Urinary bladder (tissue), 4 donors: ENCODE results near the gene SMIM36. TPM values are rescaled to one million over a fixed set of nuclear protein-coding genes. Genes with fewer than 3 reads are reported as not detected.
"Not testable (repeated sequence)": the region's sequence is repeated elsewhere in the genome, so short reads cannot be mapped to it uniquely, and the experiment has no call there.

ENCODE experiments used
- DNase-seq: peaks from one replicate; pipeline ENCODE4 v3.0.0-alpha.2; 2015; ENCODE audit errors: extremely low spot score
- H3K27ac ChIP-seq: one replicate; pipeline ENCODE4 v1.5.1; 2013; ENCODE audit warnings: low read depth, mild to moderate bottlenecking, moderate library complexity
- H3K36me3 ChIP-seq: one replicate; pipeline ENCODE4 v1.6.1; 2013; ENCODE audit warnings: mild to moderate bottlenecking, moderate library complexity; ENCODE audit not compliant: insufficient read depth
- H3K4me1 ChIP-seq: one replicate; pipeline ENCODE4 v1.6.1; 2013; ENCODE audit warnings: mild to moderate bottlenecking, moderate library complexity; ENCODE audit not compliant: insufficient read depth
- H3K4me3 ChIP-seq: one replicate; pipeline ENCODE4 v1.5.1; 2013; ENCODE audit warnings: low read depth, low read length
- WGBS: extraction: QIAGEN DNeasy Blood & Tissue Kit; methylation state at CpG from one replicate; pipeline ENCODE4 v1.1.7; 2013; 5-methylcytosine and 5-hydroxymethylcytosine counted together
- polyA plus RNA-seq: library from polyadenylated mRNA; stranded (reverse); fragments of 200-250 nt; gene quantifications from one replicate; pipeline ENCODE4 v1.2.3, GENCODE V29; 2013
- total RNA-seq: library from RNA; depleted of rRNA; stranded (reverse); fragments of >200 nt; gene quantifications from one replicate; pipeline ENCODE4 v1.2.3, GENCODE V29; 2014
- donor health status: healthy with polysubstance abuse.
- donor health status: healthy.

SMIM36 gene
- total and polyA plus RNA-seq, 2 donors: not detected

GRCh38 chr17:55431914-55432313, 79.3 kb downstream of the SMIM36 start:
- H3K4me3 ChIP-seq, DNase-seq, H3K4me1 ChIP-seq, H3K36me3 ChIP-seq, H3K27ac ChIP-seq: not testable (repeated sequence)
- WGBS: no CpG with 5 or more reads among the region's 1 CpG

- Histone ChIP-seq H3K36me3 (no peaks in the 10 kb centered on the region), H3K4me1 (no peaks in the 10 kb centered on the region), H3K4me3 (no peak overlapping the region), H3K27ac (no peak overlapping the region)
- WGBS: 73% methylated on average over 4 of the region's 4 CpGs
- no peak for DNase-seq
Observed at GRCh38 chr17:55430541-55431288, 80.5 kb downstream of the SMIM36 start.

- 96% methylated on average over 2 of the region's 2 CpGs for WGBS
- Histone ChIP-seq H3K27ac (no peak overlapping the region), H3K4me3 (no peak overlapping the region), H3K4me1 (no peaks in the 10 kb centered on the region), H3K36me3 (no peaks in the 10 kb centered on the region)
- no peak for DNase-seq
Observed at GRCh38 chr17:55427587-55427882, 83.7 kb downstream of the SMIM36 start.

- WGBS: 63% methylated on average over 2 of the region's 2 CpGs
- DNase-seq: no peak
- Histone ChIP-seq H3K4me3 (no peak overlapping the region), H3K27ac (no peak overlapping the region), H3K4me1 (no peaks in the 10 kb centered on the region), H3K36me3 (no peaks in the 10 kb centered on the region)
Observed at GRCh38 chr17:55426851-55427586, 84.2 kb downstream of the SMIM36 start.

GRCh38 chr17:55424893-55425540, 86.2 kb downstream of the SMIM36 start:
- H3K4me3 ChIP-seq: no peak overlapping the region
- H3K4me1 ChIP-seq: no peaks in the 10 kb centered on the region
- DNase-seq: no peak
- no peaks in the 10 kb centered on the region for H3K36me3 ChIP-seq
- 60% methylated on average over 4 of the region's 4 CpGs for WGBS
- H3K27ac ChIP-seq: no peak overlapping the region

GRCh38 chr17:55423535-55423934, 87.7 kb downstream of the SMIM36 start:
- no peaks in the 10 kb centered on the region for H3K36me3 ChIP-seq
- WGBS: 79% methylated on average over 3 of the region's 3 CpGs
- DNase-seq: no peak
- H3K4me1 ChIP-seq: no peaks in the 10 kb centered on the region
- H3K4me3 ChIP-seq: no peak overlapping the region
- no peak overlapping the region for H3K27ac ChIP-seq

GRCh38 chr17:55422828-55423164, 88.5 kb downstream of the SMIM36 start:
- not testable (repeated sequence) for H3K36me3 ChIP-seq, H3K4me3 ChIP-seq, DNase-seq, H3K4me1 ChIP-seq, H3K27ac ChIP-seq
- WGBS: 77% methylated on average over 6 of the region's 6 CpGs

GRCh38 chr17:55421179-55421934, 89.9 kb downstream of the SMIM36 start, which contains the start of gene MMD:
Gene MMD, minus strand, starts transcription at chr17:55421835. Its CDS starts 140 bp downstream, at chr17:55421695.
- no peak for DNase-seq
- WGBS: under 1% methylated on average over 60 of the region's 62 CpGs
- no peaks in the 10 kb centered on the region for H3K36me3 ChIP-seq
- no peak within 1 kb of the TSS for H3K27ac ChIP-seq
- H3K4me3 ChIP-seq: peak within 1 kb of the TSS; percentile 70
- no peaks in the 10 kb centered on the region for H3K4me1 ChIP-seq

- H3K36me3 ChIP-seq: no peaks in the 10 kb centered on the region
- H3K4me1 ChIP-seq: no peaks in the 10 kb centered on the region
- peak overlapping the region; percentile 70 for H3K4me3 ChIP-seq
- no peak overlapping the region for H3K27ac ChIP-seq
- 1% methylated on average over 21 of the region's 21 CpGs for WGBS
- no peak for DNase-seq
Observed at GRCh38 chr17:55420776-55421178, 90.5 kb downstream of the SMIM36 start.

- peak overlapping the region; percentile 70 for H3K4me3 ChIP-seq
- no peak for DNase-seq
- WGBS: 43% methylated on average over 6 of the region's 6 CpGs
- H3K27ac ChIP-seq: no peak overlapping the region
- H3K36me3 ChIP-seq: no peaks in the 10 kb centered on the region
- H3K4me1 ChIP-seq: no peaks in the 10 kb centered on the region
Observed at GRCh38 chr17:55420067-55420775, 91.0 kb downstream of the SMIM36 start.

- Histone ChIP-seq H3K4me1 (no peaks in the 10 kb centered on the region), H3K4me3 (no peak overlapping the region), H3K36me3 (no peaks in the 10 kb centered on the region), H3K27ac (no peak overlapping the region)
- 97% methylated on average over 3 of the region's 3 CpGs for WGBS
- DNase-seq: no peak
Observed at GRCh38 chr17:55418369-55419268, 92.6 kb downstream of the SMIM36 start.

GRCh38 chr17:55417411-55418268, 93.6 kb downstream of the SMIM36 start:
- Histone ChIP-seq H3K4me3 (no peak overlapping the region), H3K4me1 (no peaks in the 10 kb centered on the region), H3K36me3 (no peaks in the 10 kb centered on the region), H3K27ac (no peak overlapping the region)
- WGBS: 98% methylated on average over 4 of the region's 4 CpGs
- DNase-seq: no peak
